ENCODE data around the gene EFCAB6. TPM values are rescaled to one million over a fixed set of nuclear protein-coding genes. Genes with fewer than 3 reads are reported as not detected.

EFCAB6 gene
- total and polyA plus RNA-seq, 2 of the 4 experiments (the other 2 are of a cell fraction): 0.44 to 1.1 TPM

DNA sequence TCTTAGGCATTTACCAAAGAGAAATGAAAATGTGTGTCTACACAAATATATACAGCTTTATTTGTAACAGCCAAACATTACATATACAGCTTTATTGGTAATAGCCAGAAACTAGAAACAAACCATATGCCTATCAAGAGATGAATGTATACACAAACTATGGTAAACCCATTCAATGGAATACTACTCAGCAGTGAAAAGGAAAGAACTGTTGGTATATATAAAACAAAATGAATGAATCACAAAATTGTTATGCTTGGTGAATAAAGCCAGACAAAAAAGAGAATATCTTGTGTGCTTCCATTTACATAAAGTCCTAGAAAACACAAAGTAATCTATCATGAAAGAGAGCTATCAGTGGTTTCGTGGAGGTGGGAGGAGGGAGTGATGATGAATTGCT lies 142.9 kb downstream of the EFCAB6 start:
- Histone ChIP-seq H3K23ac (ENCODE audit: low read depth, low read length) (no peak overlapping the region), H4K8ac (ENCODE audit: low read depth in 2 of 2, low read length in 2 of 2) (no peak overlapping the region), H2BK5ac (ENCODE audit: low read depth, low read length, poor library complexity, severe bottlenecking) (no peak overlapping the region), H3K79me1 (ENCODE audit: low read depth in 1 of 2, low read length in 2 of 2) (no peaks in the 10 kb centered on the region), H2AFZ (replicated peaks; ENCODE audit: low read length, poor library complexity) (no peak overlapping the region), H4K20me1 (ENCODE audit: insufficient read depth, low read length) (no peaks in the 10 kb centered on the region), H4K5ac (ENCODE audit: low read depth, low read length) (no peak overlapping the region), H3K36me3 (ENCODE audit: control insufficient read depth, insufficient read depth, low read length) (no peaks in the 10 kb centered on the region), H2BK15ac (ENCODE audit: low read depth, low read length) (no peak overlapping the region), H3K18ac (ENCODE audit: low read depth, low read length) (no peak overlapping the region), H3K56ac (ENCODE audit: extremely low read depth, insufficient read depth, low read length) (no peak overlapping the region), H3K9me1 (ENCODE audit: insufficient read depth, low read length) (no peaks in the 10 kb centered on the region), H4K91ac (ENCODE audit: insufficient read depth, low read depth, low read length) (no peak overlapping the region), H3K9ac (ENCODE audit: low read depth, low read length) (no peak overlapping the region), H3K27ac (ENCODE audit: insufficient read depth, low read length) (no peak overlapping the region), H2AK9ac (replicated peaks; ENCODE audit: low read depth, low read length, poor library complexity) (no peak overlapping the region), H2AK5ac (ENCODE audit: low read depth, low read length) (no peak overlapping the region), H2BK20ac (ENCODE audit: low read depth, low read length) (no peak overlapping the region), H3K4me1 (ENCODE audit: control insufficient read depth, insufficient read depth, low read length) (no peaks in the 10 kb centered on the region), H3K4me3 (ENCODE audit: insufficient read depth, low read depth, low read length) (no peak overlapping the region), H3K27me3 (ENCODE audit: control insufficient read depth, insufficient read depth, low read length) (peaks cover 2% of the 10 kb centered on the region; the same call in 1 of the 2 replicates), H3K4me2 (ENCODE audit: low read depth, low read length) (no peak overlapping the region), H3K14ac (replicated peaks; ENCODE audit: low read depth, low read length) (no peak overlapping the region), H3K4ac (ENCODE audit: low read depth, low read length) (no peak overlapping the region), H3K9me3 (ENCODE audit: control insufficient read depth, insufficient read depth, low read length) (no peaks in the 10 kb centered on the region), H2BK120ac (ENCODE audit: low read depth, low read length) (no peak overlapping the region)
- no CpG with 5 or more reads among the region's 1 CpG for WGBS, 2 experiments (ENCODE audit: extremely low coverage in 2 of 2, insufficient read length in 1 of 2)
- no peak for DNase-seq
- no peak for TF ChIP-seq RAD21 (IDR thresholded peaks at IDR 0.05; ENCODE audit: low read length)
- TF ChIP-seq, protein P1, sequence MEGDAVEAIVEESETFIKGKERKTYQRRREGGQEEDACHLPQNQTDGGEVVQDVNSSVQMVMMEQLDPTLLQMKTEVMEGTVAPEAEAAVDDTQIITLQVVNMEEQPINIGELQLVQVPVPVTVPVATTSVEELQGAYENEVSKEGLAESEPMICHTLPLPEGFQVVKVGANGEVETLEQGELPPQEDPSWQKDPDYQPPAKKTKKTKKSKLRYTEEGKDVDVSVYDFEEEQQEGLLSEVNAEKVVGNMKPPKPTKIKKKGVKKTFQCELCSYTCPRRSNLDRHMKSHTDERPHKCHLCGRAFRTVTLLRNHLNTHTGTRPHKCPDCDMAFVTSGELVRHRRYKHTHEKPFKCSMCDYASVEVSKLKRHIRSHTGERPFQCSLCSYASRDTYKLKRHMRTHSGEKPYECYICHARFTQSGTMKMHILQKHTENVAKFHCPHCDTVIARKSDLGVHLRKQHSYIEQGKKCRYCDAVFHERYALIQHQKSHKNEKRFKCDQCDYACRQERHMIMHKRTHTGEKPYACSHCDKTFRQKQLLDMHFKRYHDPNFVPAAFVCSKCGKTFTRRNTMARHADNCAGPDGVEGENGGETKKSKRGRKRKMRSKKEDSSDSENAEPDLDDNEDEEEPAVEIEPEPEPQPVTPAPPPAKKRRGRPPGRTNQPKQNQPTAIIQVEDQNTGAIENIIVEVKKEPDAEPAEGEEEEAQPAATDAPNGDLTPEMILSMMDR (conservative IDR thresholded peaks at IDR 0.05; ENCODE audit: low read depth, low read length): no peak
- no peak for TF ChIP-seq RFX5 (IDR thresholded peaks at IDR 0.05; ENCODE audit: low read depth, low read length)
- no peak for TF ChIP-seq MAZ (IDR thresholded peaks at IDR 0.05; ENCODE audit: borderline replicate concordance, low read depth, low read length)
- TF ChIP-seq, protein P2, sequence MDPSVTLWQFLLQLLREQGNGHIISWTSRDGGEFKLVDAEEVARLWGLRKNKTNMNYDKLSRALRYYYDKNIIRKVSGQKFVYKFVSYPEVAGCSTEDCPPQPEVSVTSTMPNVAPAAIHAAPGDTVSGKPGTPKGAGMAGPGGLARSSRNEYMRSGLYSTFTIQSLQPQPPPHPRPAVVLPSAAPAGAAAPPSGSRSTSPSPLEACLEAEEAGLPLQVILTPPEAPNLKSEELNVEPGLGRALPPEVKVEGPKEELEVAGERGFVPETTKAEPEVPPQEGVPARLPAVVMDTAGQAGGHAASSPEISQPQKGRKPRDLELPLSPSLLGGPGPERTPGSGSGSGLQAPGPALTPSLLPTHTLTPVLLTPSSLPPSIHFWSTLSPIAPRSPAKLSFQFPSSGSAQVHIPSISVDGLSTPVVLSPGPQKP (IDR thresholded peaks at IDR 0.05; ENCODE audit: borderline replicate concordance, low read depth, low read length): no peak
- TF ChIP-seq SMC3 (IDR thresholded peaks at IDR 0.05; ENCODE audit: low read depth, low read length): no peak
- TF ChIP-seq FOS (IDR thresholded peaks at IDR 0.05; ENCODE audit: low read depth, low read length): no peak
- no peak for TF ChIP-seq NFE2L2 (IDR thresholded peaks at IDR 0.05; ENCODE audit: low read depth, low read length)
- TF ChIP-seq, protein P3, sequence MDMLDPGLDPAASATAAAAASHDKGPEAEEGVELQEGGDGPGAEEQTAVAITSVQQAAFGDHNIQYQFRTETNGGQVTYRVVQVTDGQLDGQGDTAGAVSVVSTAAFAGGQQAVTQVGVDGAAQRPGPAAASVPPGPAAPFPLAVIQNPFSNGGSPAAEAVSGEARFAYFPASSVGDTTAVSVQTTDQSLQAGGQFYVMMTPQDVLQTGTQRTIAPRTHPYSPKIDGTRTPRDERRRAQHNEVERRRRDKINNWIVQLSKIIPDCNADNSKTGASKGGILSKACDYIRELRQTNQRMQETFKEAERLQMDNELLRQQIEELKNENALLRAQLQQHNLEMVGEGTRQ (IDR thresholded peaks at IDR 0.05; ENCODE audit: low read depth, low read length): no peak
- TF ChIP-seq CHD1 (IDR thresholded peaks at IDR 0.05; ENCODE audit: low read depth, low read length): no peak
- no peak for TF ChIP-seq RCOR1 (IDR thresholded peaks at IDR 0.05; ENCODE audit: insufficient replicate concordance, low read length)
- POLR2A ChIA-PET (ENCODE audit: unreplicated experiment): no interaction called here
- intact Hi-C loops (cut with micrococcal nuclease) (no loop called here), dilution Hi-C loops (cut with HindIII; ENCODE audit: low sequenced_read_pairs, unreplicated experiment) (no loop called here), in situ Hi-C loops (cut with MboI; ENCODE audit: low sequenced_read_pairs) (no loop called here)
- BruUV-seq (replicated peaks): no TSS peak
- CTCF ChIA-PET: no interaction called here
- no peak for ATAC-seq (ENCODE audit: low read depth)
